MM.1S (cell line): ENCODE results near the gene VENTX.

Experiments
- DNase-seq: peaks from one replicate; pipeline ENCODE4 v3.0.0-alpha.2; 2015
- H2AFZ ChIP-seq: fragments of 300-600 bp; sonication (generic); 2 replicates; pipeline ENCODE4 v1.6.0; 2016; ENCODE audit warnings: antibody characterized with exemption, low read length
- H3F3A ChIP-seq: fragments of 300-600 bp; sonication (generic); 2 replicates; pipeline ENCODE4 v1.6.1; 2016; ENCODE audit warnings: mild to moderate bottlenecking, antibody characterized with exemption, low read length, moderate library complexity, mixed read lengths; ENCODE audit not compliant: insufficient read depth
- H3K27ac ChIP-seq: fragments of 300-600 bp; sonication (generic); 2 replicates; pipeline ENCODE4 v1.5.1; 2016; ENCODE audit warnings: mild to moderate bottlenecking, low read length
- H3K27me3 ChIP-seq: fragments of 300-600 bp; sonication (generic); replicated peaks from 2 replicates; pipeline ENCODE4 v1.6.0; 2016; ENCODE audit warnings: low read length; ENCODE audit not compliant: insufficient read depth
- H3K36me3 ChIP-seq: fragments of 300-600 bp; sonication (generic); replicated peaks from 2 replicates; pipeline ENCODE4 v1.6.1; 2016; ENCODE audit warnings: mild to moderate bottlenecking, low read length, mixed read lengths; ENCODE audit not compliant: insufficient read depth
- H3K4me1 ChIP-seq: fragments of 300-600 bp; sonication (generic); 2 replicates; pipeline ENCODE4 v1.6.1; 2016; ENCODE audit warnings: low read length, mixed read lengths
- H3K4me2 ChIP-seq: fragments of 300-600 bp; sonication (generic); 2 replicates; pipeline ENCODE4 v1.6.0; 2016; ENCODE audit warnings: low read depth, low read length
- H3K4me3 ChIP-seq: fragments of 300-600 bp; sonication (generic); 2 replicates; pipeline ENCODE4 v1.5.1; 2016; ENCODE audit warnings: low read length, mixed read lengths
- H3K79me2 ChIP-seq: fragments of 300-600 bp; sonication (generic); 2 replicates; pipeline ENCODE4 v1.6.1; 2016; ENCODE audit warnings: mixed run types, low read length, mixed read lengths
- H3K9ac ChIP-seq: fragments of 300-600 bp; sonication (generic); 2 replicates; pipeline ENCODE4 v1.6.1; 2016; ENCODE audit warnings: low read length, mixed read lengths
- H3K9me2 ChIP-seq: fragments of 300-600 bp; sonication (generic); replicated peaks from 2 replicates; pipeline ENCODE4 v1.6.1; 2016; ENCODE audit warnings: mild to moderate bottlenecking, low read length, mixed read lengths; ENCODE audit not compliant: insufficient read depth
- H3K9me3 ChIP-seq: fragments of 300-600 bp; sonication (generic); replicated peaks from 2 replicates; pipeline ENCODE4 v1.6.1; 2016; ENCODE audit warnings: mild to moderate bottlenecking, low read length, mixed read lengths; ENCODE audit not compliant: insufficient read depth
- H4K20me1 ChIP-seq: fragments of 300-600 bp; sonication (generic); 2 replicates; pipeline ENCODE4 v1.6.1; 2016; ENCODE audit warnings: mild to moderate bottlenecking, low read length, moderate library complexity, mixed read lengths; ENCODE audit not compliant: insufficient read depth
- EZH2 ChIP-seq: fragments of 300-600 bp; sonication (generic); optimal IDR thresholded peaks from 2 replicates; pipeline ENCODE3; 2017; ENCODE audit warnings: low read depth, mild to moderate bottlenecking, antibody characterized with exemption, low read length, mixed read lengths
- EZH2phosphoT487 ChIP-seq: fragments of 300-600 bp; sonication (generic); IDR thresholded peaks from 2 replicates; pipeline ENCODE4 v1.6.1; 2018; ENCODE audit warnings: antibody characterized with exemption, low read length
- TF ChIP-seq, protein P1 (sequence below): fragments of 300-600 bp; sonication (generic); IDR thresholded peaks from 2 replicates; pipeline ENCODE4 v1.5.1; 2016; ENCODE audit warnings: antibody characterized with exemption, low read length, mixed read lengths

The VENTX gene

GRCh38 chr10:133189726-133190125 is 47.9 kb upstream of the VENTX start:
- no peak overlapping the region for H3K4me2 ChIP-seq
- no peaks in the 10 kb centered on the region for H3K36me3 ChIP-seq
- TF ChIP-seq EZH2phosphoT487 (no peak), EZH2 (no peak)
- TF ChIP-seq, protein P1, sequence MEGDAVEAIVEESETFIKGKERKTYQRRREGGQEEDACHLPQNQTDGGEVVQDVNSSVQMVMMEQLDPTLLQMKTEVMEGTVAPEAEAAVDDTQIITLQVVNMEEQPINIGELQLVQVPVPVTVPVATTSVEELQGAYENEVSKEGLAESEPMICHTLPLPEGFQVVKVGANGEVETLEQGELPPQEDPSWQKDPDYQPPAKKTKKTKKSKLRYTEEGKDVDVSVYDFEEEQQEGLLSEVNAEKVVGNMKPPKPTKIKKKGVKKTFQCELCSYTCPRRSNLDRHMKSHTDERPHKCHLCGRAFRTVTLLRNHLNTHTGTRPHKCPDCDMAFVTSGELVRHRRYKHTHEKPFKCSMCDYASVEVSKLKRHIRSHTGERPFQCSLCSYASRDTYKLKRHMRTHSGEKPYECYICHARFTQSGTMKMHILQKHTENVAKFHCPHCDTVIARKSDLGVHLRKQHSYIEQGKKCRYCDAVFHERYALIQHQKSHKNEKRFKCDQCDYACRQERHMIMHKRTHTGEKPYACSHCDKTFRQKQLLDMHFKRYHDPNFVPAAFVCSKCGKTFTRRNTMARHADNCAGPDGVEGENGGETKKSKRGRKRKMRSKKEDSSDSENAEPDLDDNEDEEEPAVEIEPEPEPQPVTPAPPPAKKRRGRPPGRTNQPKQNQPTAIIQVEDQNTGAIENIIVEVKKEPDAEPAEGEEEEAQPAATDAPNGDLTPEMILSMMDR, result no peak
- no peak overlapping the region for H3K27ac ChIP-seq
- H3K79me2 ChIP-seq, result no peaks in the 10 kb centered on the region
- H3K9ac ChIP-seq, result no peak overlapping the region
- H2AFZ ChIP-seq, result no peak overlapping the region
- H3K9me2 ChIP-seq, result no peaks in the 10 kb centered on the region
- peaks cover 62% of the 10 kb centered on the region for H3K27me3 ChIP-seq
- H4K20me1 ChIP-seq, result no peaks in the 10 kb centered on the region
- H3K4me1 ChIP-seq, result no peaks in the 10 kb centered on the region
- H3F3A ChIP-seq, result no peaks in the 10 kb centered on the region
- DNase-seq, result no peak
- no peaks in the 10 kb centered on the region for H3K9me3 ChIP-seq
- H3K4me3 ChIP-seq, result no peak overlapping the region

- peaks cover 67% of the 10 kb centered on the region for H3K27me3 ChIP-seq
- no peaks in the 10 kb centered on the region for H3F3A ChIP-seq
- H3K4me2 ChIP-seq, result no peak overlapping the region
- no peak for DNase-seq
- H2AFZ ChIP-seq, result no peak overlapping the region
- no peaks in the 10 kb centered on the region for H3K9me3 ChIP-seq
- no peaks in the 10 kb centered on the region for H3K9me2 ChIP-seq
- H3K4me3 ChIP-seq, result no peak overlapping the region
- H3K36me3 ChIP-seq, result no peaks in the 10 kb centered on the region
- no peaks in the 10 kb centered on the region for H3K4me1 ChIP-seq
- TF ChIP-seq, protein P1, result no peak
- TF ChIP-seq EZH2 (no peak), EZH2phosphoT487 (no peak)
- no peaks in the 10 kb centered on the region for H3K79me2 ChIP-seq
- no peak overlapping the region for H3K9ac ChIP-seq
- no peaks in the 10 kb centered on the region for H4K20me1 ChIP-seq
- H3K27ac ChIP-seq, result no peak overlapping the region
Measured at GRCh38 chr10:133190225-133190624, 47.4 kb upstream of the VENTX start.

GRCh38 chr10:133191651-133192050 is 46.0 kb upstream of the VENTX start:
- H3K9ac ChIP-seq, result no peak overlapping the region
- no peaks in the 10 kb centered on the region for H4K20me1 ChIP-seq
- H3K4me1 ChIP-seq, result no peaks in the 10 kb centered on the region
- DNase-seq, result no peak
- no peaks in the 10 kb centered on the region for H3K36me3 ChIP-seq
- no peak overlapping the region for H3K27ac ChIP-seq
- peaks cover 70% of the 10 kb centered on the region for H3K27me3 ChIP-seq
- H3K4me3 ChIP-seq, result no peak overlapping the region
- no peak overlapping the region for H3K4me2 ChIP-seq
- no peaks in the 10 kb centered on the region for H3K79me2 ChIP-seq
- no peaks in the 10 kb centered on the region for H3K9me3 ChIP-seq
- no peaks in the 10 kb centered on the region for H3K9me2 ChIP-seq
- H2AFZ ChIP-seq, result no peak overlapping the region
- H3F3A ChIP-seq, result no peaks in the 10 kb centered on the region
- TF ChIP-seq, protein P1, result no peak
- no peak for TF ChIP-seq EZH2
- TF ChIP-seq EZH2phosphoT487, result no peak
